Skeletal muscle tissue (tissue), 1 donor: Measurements from ENCODE around the gene FICD. TPM values are rescaled to one million over a fixed set of nuclear protein-coding genes. Genes with fewer than 3 reads are reported as not detected.

ENCODE experiments used
- total RNA-seq: library from RNA; depleted of rRNA; stranded (reverse); fragments of >200 nt; gene quantifications from one replicate; pipeline ENCODE4 v1.2.3, GENCODE V29; 2014

FICD gene
- total RNA-seq, 1 donor from 2014 or later: 1.6 TPM

Other genes starting within 250 kb of the FICD start
- gene CMKLR1, start 176.0 kb upstream of the FICD start, total RNA-seq: 5.7 TPM
- 43.3 TPM for gene SART3, start 45.9 kb downstream of the FICD start, total RNA-seq
- gene ISCU, start 47.3 kb downstream of the FICD start, total RNA-seq: 83.0 TPM
- gene TMEM119, start 82.8 kb downstream of the FICD start, total RNA-seq: 37.1 TPM
- 3.7 TPM for gene SELPLG, start 118.6 kb downstream of the FICD start, total RNA-seq
- gene CORO1C, start 216.2 kb downstream of the FICD start, total RNA-seq: 154 TPM